ENCODE measurements around the gene EEFSEC.

EEFSEC gene

DNA sequence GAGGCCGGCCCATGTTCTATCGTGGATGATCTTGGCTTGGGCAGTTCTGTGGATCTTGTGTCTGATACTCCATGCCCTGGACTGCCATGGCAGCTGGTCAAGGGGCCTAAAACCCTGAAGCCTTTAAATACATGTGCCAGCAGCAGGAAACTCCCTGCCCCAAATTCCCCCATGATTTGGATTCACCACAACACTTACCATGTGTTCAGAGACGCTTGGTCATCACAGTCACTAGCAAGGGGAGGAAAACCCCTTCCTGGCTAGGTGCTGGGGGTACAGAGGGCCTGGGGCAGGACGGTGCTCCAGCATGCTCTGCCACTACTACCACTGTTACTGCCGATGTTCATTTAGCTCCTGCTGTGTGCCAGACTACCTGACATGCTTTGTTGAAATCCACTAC lies 219.0 kb downstream of the EEFSEC start:
- peak overlapping the region; percentile 62 for H3K27ac ChIP-seq
- TF ChIP-seq ZFX (IDR thresholded peaks at IDR 0.05): no peak
- TF ChIP-seq, protein P1, sequence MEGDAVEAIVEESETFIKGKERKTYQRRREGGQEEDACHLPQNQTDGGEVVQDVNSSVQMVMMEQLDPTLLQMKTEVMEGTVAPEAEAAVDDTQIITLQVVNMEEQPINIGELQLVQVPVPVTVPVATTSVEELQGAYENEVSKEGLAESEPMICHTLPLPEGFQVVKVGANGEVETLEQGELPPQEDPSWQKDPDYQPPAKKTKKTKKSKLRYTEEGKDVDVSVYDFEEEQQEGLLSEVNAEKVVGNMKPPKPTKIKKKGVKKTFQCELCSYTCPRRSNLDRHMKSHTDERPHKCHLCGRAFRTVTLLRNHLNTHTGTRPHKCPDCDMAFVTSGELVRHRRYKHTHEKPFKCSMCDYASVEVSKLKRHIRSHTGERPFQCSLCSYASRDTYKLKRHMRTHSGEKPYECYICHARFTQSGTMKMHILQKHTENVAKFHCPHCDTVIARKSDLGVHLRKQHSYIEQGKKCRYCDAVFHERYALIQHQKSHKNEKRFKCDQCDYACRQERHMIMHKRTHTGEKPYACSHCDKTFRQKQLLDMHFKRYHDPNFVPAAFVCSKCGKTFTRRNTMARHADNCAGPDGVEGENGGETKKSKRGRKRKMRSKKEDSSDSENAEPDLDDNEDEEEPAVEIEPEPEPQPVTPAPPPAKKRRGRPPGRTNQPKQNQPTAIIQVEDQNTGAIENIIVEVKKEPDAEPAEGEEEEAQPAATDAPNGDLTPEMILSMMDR (conservative IDR thresholded peaks at IDR 0.05): no peak

DNA sequence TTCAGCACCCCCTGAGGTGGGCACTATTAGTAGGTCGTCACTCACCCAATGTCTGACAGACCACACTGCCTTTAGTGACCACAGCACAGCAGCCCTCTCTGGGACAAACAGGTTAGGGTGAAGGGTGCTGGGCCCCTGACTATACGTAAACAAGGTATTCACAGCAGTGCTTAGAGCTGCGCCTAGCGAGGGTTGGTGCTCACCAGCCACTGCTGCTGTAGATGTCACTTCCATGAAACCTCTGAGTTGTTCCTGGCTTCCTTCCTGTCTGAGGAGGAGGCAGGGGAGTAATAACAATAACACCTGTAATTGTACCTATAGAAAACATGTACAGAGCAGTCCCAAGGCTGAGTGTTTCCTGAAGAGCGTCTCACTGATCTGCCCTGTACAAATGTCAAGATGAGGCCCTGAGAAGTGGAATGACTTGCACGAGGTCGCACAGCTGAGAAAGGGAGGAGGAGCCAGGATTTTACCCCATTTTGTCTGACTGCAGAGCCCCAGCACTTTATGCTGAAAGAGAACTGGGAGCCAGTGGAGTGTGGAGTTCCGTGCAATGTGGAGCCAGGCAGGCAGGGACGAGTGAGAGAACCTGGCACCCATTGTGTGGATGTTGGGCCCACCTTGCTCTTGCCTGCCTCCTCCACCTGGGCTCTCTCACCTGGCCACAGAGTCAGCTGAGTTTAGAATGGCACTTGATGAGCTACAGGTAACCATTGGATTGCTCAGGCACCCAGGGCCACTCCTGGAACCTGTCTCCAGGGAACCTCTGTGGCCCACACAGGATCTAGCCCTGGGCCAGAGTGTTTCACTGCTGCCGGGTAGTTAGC lies 219.6 kb downstream of the EEFSEC start:
- peak overlapping the region; percentile 62 for H3K27ac ChIP-seq
- no peak; the same call in 1 of the 2 replicates for TF ChIP-seq ZFX (IDR thresholded peaks at IDR 0.05)
- TF ChIP-seq, protein P1 (conservative IDR thresholded peaks at IDR 0.05): no peak

DNA sequence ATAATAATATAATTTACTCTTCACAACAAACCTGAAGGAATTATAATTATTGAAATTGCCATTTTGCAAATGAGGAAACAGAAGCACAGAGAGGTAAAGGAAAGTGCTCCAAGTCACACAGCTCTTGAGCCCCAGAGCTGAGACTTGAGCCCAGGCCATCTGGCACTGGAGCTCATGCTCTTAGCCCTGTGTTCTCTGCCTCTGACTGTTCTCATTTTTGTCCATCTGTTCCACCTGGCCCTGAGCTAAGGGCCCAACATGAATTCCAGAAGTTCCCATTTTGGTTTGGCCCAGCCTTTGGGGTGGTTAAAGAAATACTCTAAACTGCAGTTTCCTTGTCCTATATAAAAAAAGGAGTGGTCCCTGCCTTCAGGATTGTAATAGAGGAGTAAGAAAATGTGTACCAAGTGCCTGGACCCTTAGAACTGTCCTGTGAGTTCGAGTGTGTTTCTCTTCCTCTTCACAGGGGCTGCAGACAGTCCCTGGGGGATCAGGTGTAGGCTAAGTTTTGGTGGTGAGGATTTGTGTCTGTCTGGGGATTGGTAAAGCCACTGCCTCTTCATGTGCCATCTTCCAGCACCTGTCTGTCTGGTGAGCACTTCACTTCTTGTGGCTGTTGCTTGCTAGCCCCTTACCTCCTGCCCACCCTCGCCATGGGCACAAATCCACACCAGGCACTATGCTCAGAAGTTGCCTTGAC lies 221.6 kb downstream of the EEFSEC start:
- no peak for TF ChIP-seq ZFX (IDR thresholded peaks at IDR 0.05)
- TF ChIP-seq, protein P1 (conservative IDR thresholded peaks at IDR 0.05): no peak
- H3K27ac ChIP-seq: no peak overlapping the region; the same call in 1 of the 2 replicates

DNA sequence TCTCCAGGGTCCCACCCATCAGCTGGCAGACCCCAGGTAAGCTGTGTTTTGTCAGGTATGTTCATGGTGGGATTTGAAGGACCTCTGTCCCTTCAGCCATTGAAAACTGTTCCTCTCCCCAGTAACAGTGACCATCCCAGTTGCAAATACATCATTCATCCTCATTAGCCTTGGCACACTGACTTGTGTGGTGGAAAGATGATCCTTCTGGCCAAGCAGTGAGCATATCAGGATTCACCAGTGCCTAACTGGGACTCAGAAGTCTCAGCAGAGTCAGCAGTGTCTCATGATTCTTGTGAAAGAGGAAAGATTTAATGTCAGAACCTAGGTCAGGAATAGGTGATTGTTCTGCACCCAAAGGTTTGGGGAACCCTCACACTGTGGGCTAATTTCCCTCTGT lies 223.2 kb downstream of the EEFSEC start:
- no peak overlapping the region for H3K27ac ChIP-seq
- TF ChIP-seq ZFX (IDR thresholded peaks at IDR 0.05): no peak
- TF ChIP-seq, protein P1 (conservative IDR thresholded peaks at IDR 0.05): no peak

DNA sequence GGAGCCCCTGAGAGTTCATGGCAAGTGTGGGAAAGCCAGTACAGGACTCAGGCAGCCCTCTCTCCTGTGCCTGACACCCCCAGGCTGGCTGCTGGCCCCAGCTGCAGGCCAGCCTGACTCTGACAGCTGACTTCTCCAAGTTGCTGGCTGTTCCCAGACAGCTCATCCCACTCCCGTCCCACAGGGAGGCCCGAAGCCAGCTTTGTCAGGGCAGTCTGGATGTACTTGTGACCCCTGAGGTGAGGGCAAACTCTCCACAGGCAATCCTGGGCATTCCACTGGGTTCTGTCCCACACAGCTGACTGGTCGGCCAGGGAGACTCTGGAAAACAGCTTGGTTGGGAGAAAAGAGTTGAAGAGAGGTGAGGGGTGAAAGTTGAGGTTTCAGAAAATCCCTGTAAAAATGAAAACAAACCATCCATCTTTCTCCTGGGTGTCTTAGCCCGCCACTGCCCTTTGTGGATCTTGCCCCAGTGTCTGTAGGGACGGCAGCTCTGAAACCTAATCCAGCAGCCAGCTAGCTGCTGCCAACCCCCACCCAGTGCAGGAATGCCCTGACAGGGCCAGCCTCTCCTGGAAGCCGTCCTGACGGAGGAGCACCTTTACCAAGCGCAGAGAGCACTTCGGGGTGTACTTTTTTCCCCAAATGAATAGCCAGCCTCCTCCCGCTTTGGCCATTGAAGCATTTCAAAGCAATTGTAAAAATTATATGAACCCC lies 225.5 kb downstream of the EEFSEC start:
- H3K27ac ChIP-seq: peak overlapping the region; percentile 99
- TF ChIP-seq ZFX (IDR thresholded peaks at IDR 0.05): no peak
- TF ChIP-seq, protein P1 (conservative IDR thresholded peaks at IDR 0.05): no peak

DNA sequence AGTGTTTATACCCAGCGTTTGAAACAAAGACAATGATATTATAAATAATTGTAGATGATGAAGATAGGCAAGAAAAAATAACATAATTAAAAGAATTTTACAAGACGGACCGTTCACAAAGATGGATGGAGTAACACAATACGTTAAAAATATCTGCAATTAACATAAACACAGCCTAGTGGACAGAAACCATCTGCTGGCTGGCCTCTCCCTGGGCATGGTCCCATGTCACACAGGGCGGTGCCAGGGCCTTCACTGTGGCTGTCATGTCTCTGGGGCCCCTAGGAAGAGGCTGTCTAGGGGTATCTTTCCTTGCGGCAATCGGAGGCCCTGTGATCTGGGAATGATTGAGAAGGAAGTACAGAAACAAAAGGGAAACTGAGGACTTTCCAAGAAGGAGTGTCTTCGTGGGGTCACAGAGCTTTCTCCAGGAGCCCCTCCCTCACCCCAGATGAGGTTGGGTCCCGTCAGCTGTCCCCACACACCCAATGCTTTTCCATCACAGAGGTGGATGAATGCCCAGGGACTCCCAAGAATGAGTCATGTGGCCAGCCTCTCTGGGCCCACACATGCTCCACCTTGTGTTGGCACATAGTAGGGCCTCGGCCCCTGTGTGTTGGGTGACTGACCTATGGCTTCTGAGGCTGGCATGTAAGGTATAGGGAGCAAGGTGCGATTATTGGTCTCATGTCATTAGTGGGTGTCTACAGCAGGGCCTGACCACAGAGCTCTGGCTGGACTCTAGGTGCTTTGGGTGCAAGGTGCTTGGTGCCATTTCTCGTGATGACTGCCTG lies 226.3 kb downstream of the EEFSEC start:
- TF ChIP-seq ZFX (IDR thresholded peaks at IDR 0.05): no peak
- TF ChIP-seq, protein P1 (conservative IDR thresholded peaks at IDR 0.05): no peak
- peak overlapping the region; percentile 99 for H3K27ac ChIP-seq
